GM12801 (cell line): ENCODE data around the gene PERP.

ENCODE experiments used
- TF ChIP-seq, protein P1 (sequence below): IDR thresholded peaks from one replicate; pipeline ENCODE4 v1.5.1; 2011; ENCODE audit warnings: control low read depth; ENCODE audit not compliant: insufficient read length; ENCODE audit errors: extremely low read depth

The PERP gene

DNA sequence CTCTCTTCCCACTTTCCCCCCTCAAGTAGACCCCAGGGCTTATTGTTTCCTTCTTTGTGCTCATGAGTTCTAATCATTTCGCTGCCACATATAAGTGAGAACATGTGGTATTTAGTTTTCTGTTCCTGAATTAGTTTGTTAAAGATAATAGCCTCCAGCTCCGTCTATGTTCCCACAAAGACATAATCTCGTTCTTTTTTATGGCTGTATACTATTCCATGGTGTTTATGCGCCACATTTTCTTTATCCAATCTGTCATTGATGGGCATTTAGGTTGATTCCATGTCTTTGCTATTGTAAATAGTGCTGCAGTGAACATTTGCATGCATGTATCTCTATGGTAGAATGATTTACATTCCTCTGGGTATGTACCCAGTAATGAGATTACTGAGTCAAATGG lies 16.9 kb upstream of the PERP start:
- TF ChIP-seq, protein P1, sequence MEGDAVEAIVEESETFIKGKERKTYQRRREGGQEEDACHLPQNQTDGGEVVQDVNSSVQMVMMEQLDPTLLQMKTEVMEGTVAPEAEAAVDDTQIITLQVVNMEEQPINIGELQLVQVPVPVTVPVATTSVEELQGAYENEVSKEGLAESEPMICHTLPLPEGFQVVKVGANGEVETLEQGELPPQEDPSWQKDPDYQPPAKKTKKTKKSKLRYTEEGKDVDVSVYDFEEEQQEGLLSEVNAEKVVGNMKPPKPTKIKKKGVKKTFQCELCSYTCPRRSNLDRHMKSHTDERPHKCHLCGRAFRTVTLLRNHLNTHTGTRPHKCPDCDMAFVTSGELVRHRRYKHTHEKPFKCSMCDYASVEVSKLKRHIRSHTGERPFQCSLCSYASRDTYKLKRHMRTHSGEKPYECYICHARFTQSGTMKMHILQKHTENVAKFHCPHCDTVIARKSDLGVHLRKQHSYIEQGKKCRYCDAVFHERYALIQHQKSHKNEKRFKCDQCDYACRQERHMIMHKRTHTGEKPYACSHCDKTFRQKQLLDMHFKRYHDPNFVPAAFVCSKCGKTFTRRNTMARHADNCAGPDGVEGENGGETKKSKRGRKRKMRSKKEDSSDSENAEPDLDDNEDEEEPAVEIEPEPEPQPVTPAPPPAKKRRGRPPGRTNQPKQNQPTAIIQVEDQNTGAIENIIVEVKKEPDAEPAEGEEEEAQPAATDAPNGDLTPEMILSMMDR = no peak

DNA sequence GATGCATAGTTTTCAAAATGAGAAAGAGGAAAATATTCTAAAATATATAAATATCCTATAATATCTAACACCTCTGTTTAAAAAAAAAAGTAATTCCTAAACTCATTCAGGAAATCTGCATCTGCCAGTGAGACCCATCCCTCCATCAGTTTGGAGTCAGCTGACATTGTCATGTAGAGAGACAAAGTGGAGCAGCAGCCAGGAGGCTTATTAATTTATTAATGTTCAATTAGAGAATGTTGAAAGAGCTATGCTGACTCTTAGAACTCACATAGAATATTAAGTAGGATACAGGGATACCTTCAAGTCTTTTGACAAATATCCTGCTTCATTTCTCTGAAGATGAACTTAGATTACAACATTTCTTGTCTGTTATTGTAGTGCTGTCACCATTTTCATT lies 12.8 kb upstream of the PERP start:
- TF ChIP-seq, protein P1 = no peak

DNA sequence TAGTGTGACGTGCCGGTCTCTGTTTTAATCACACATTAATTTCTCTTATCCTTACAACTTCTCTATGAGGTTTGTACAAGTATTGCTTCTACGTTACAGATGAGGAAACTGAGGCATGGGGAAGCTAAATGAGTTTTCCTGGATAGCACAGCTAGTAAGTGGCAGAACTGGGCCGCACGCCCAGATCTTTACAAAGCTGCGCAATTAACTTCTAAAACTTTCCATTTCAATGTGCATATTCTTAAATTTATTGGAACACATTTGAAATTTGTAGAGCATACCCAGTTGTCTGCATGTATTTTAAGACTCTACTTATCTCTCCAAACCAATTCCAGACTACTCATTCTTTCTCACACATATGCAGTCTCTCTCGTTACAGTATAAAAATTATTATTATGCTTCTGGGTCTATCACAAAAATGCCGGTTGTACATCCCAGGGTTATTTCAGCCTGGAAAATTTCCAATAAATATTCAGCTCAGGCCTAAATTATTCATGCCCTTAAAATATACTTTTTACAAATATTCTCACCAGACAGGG lies 10.2 kb upstream of the PERP start:
- TF ChIP-seq, protein P1 = no peak

DNA sequence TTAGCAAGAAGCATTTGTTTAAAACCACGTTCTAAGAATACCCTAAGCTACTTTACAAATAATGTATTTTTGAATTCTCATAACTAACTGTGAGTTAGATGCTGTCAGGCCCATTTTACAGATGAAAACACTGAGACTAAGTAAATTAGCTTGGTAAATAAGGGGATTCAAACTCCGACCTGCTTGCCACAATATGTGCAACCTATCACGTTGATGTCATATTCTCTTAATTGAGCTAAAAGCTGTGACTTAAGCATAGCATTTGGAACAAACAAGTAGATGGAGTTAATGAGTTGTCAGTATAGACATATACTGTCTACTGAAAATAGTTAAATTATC lies 9.4 kb upstream of the PERP start:
- TF ChIP-seq, protein P1 = no peak

DNA sequence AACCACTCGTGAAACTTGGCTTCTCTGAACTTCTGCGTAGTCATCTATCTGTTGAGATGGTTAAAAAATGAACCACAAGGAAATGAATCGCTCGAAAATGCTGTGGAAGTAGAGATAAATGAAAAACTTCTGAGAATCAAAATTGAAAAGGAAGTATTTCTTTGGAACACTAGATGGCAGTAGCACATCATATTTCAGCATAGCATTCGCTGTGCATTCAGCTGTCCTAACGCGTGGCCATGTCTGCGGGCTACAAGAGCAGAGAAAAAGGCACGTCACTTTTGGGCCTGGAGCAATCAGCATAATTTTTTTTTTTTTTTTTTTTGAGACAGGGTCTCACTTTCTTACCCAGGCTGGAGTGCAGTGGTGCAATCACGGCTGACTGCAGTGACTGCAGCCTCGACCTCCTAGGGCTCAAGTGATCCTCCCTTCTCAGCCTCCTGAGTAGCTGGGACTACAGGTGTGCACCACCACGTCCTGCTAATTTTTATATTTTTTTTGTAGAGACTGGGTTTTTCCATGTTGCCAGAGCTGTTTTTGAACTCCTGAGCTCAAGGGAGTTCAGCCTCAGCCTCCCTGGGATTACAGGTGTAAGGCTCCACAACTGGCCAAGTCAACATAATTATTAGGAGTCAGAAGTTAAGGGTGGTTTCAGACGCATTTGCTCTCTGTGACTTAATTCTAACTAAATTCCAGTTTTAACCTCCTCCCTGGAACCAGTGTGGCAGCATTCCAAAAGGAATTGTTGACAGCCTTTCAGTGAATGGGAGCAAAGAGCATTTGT lies 8.8 kb upstream of the PERP start:
- TF ChIP-seq, protein P1 = no peak

DNA sequence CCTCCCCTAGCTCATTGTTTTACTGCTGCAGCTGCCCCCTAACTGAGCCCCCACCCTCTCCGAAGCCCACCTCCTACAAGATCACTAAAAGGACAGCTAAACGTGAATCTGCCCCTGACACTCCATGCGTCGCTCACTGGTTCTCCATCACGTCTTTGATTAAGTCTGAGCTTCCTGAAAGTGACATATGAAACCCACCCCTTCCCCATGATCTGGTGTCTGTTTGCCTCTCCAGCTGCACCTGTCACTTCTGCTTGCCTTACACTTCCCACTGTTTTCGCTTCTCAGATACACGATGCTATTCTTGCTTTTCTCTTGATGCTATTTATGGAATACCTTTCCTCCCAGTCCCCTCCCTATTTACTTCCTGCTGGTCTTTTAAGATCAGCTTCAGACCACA lies 8.0 kb upstream of the PERP start:
- TF ChIP-seq, protein P1 = no peak

DNA sequence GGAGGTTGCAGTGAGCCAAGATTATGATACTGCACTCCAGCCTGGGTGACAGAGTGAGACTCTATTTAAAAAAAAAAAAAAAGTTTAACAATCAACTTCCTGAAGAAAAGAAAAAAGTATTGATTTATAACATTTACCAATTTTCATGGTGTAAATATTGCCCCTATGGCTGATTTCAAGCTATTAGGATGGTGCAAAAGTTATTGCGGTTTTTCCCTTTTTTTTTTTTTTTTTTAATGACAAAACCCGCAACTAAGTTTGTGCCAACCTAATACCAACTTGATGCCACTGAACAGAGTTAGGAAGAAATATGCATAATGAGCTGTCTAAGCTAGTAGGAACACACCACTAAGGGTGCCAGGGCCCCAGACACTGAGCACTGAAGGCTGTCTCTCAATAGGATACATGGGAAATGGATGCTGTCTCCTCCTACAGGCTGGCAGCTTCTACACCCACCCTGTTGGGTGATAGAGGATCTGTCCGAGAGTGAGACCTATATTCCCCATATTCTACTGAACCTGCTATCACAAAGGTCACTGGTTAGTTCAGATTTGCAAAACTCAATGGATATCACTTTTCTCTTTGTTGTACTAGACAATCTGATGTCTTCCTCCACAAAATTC lies 6.5 kb upstream of the PERP start:
- TF ChIP-seq, protein P1 = no peak
